Measurements from ENCODE around the gene EFEMP1. TPM values are rescaled to one million over a fixed set of nuclear protein-coding genes. Genes with fewer than 3 reads are reported as not detected.

Gene EFEMP1
- total and polyA plus RNA-seq, 9 of the 15 experiments (the other 6 are each of a cell fraction or from before 2014, with no cell fraction given) = 0.05 to 6.2 (median 0.22) TPM

GRCh38 chr2:55885127-55885943, 38.2 kb downstream of the EFEMP1 start (continued):
- TF ChIP-seq ZNF280A (IDR thresholded peaks at IDR 0.05; ENCODE audit: low read depth, partially characterized antibody) (no peak), FOSL1 (tag; conservative IDR thresholded peaks at IDR 0.05) (peak; percentile 99), NR2F6 (CRISPR knock-in tag; IDR thresholded peaks at IDR 0.05) (no peak), MYBL2 (IDR thresholded peaks at IDR 0.05; ENCODE audit: low read depth) (no peak), MYBL2 (CRISPR knock-in tag; IDR thresholded peaks at IDR 0.05; ENCODE audit: borderline replicate concordance) (no peak), TAL1 (IDR thresholded peaks at IDR 0.05) (no peak), NFE2L1 (tag; IDR thresholded peaks at IDR 0.05; ENCODE audit: borderline replicate concordance, low read depth) (no peak), TRIM24 (IDR thresholded peaks at IDR 0.05) (peak; percentile 60 to 68; a peak in 2 of 4 replicates), CHD1 (IDR thresholded peaks at IDR 0.05; ENCODE audit: low read length) (no peak), SUPT5H (IDR thresholded peaks at IDR 0.05) (no peak), HMGXB4 (CRISPR knock-in tag; IDR thresholded peaks at IDR 0.05) (no peak), HNRNPLL (IDR thresholded peaks at IDR 0.05; ENCODE audit: low read depth, low read length, poor library complexity, severe bottlenecking) (no peak), NR1H2 (CRISPR knock-in tag; IDR thresholded peaks at IDR 0.05) (no peak), PHF21A (IDR thresholded peaks at IDR 0.05; ENCODE audit: borderline replicate concordance, low read depth) (0 out of 2 replicates have a peak, but pooled peaks have one; percentile 24), SIN3B (IDR thresholded peaks at IDR 0.05; ENCODE audit: low read depth) (no peak), ZNF764 (CRISPR knock-in tag; IDR thresholded peaks at IDR 0.05; ENCODE audit: low read depth) (no peak), CREBBP (IDR thresholded peaks at IDR 0.05; ENCODE audit: low read depth, low read length) (no peak), ZNF77 (CRISPR knock-in tag; IDR thresholded peaks at IDR 0.05) (no peak), ZNF324 (CRISPR knock-in tag; IDR thresholded peaks at IDR 0.05) (no peak), ZBTB2 (IDR thresholded peaks at IDR 0.05) (no peak), TFAP4 (CRISPR knock-in tag; IDR thresholded peaks at IDR 0.05; ENCODE audit: borderline replicate concordance) (no peak), SMARCC2 (IDR thresholded peaks at IDR 0.05; ENCODE audit: low read depth) (no peak; the same call in 1 of the 2 replicates), SMARCA4 (IDR thresholded peaks at IDR 0.05) (peak; percentile 74), SREBF2 (CRISPR knock-in tag; IDR thresholded peaks at IDR 0.05) (no peak)

Data from K562 (cell line).